RPMI7951 (cell line): Measurements from ENCODE around the gene GMEB2. TPM values are rescaled to one million over a fixed set of nuclear protein-coding genes. Genes with fewer than 3 reads are reported as not detected.
A peak's percentile ranks its signal among the peaks of the same experiment; 100 is the strongest.
"Not testable (repeated sequence)": the region's sequence is repeated elsewhere in the genome, so short reads cannot be mapped to it uniquely, and the experiment has no call there.

Source experiments
- DNase-seq: peaks from one replicate; pipeline ENCODE4 v3.0.0-alpha.2; 2012; ENCODE audit warnings: low read depth
- total RNA-seq: library from RNA; depleted of rRNA; stranded (reverse); fragments of >200 nt; shearing (Covaris generic); gene quantifications from 2 replicates; pipeline ENCODE4 v1.2.3, GENCODE V29; 2014

GMEB2 gene
- total RNA-seq, 1 experiment from 2014 or later = 7.6 TPM

DNA sequence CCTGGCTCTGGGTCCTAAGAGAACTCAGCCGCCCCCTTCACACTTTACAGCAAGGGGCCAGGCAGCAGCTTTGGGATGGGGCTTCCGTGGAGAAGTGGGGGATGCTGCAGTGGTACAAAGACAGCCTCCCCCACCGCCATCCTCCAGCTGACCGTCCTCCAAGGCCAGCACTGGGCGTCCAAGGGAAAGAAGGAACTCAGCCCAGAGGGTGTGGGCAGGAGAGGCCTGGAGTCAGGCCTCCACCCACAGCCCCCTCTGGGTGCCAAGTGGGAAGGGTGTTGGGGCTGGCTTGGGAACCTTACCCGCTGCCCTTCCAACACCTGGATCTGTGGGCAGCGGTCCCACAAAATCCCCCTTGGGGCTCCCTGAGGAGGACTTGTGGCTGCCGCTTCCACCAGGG lies 13.2 kb upstream of the GMEB2 start:
- no peak for DNase-seq

DNA sequence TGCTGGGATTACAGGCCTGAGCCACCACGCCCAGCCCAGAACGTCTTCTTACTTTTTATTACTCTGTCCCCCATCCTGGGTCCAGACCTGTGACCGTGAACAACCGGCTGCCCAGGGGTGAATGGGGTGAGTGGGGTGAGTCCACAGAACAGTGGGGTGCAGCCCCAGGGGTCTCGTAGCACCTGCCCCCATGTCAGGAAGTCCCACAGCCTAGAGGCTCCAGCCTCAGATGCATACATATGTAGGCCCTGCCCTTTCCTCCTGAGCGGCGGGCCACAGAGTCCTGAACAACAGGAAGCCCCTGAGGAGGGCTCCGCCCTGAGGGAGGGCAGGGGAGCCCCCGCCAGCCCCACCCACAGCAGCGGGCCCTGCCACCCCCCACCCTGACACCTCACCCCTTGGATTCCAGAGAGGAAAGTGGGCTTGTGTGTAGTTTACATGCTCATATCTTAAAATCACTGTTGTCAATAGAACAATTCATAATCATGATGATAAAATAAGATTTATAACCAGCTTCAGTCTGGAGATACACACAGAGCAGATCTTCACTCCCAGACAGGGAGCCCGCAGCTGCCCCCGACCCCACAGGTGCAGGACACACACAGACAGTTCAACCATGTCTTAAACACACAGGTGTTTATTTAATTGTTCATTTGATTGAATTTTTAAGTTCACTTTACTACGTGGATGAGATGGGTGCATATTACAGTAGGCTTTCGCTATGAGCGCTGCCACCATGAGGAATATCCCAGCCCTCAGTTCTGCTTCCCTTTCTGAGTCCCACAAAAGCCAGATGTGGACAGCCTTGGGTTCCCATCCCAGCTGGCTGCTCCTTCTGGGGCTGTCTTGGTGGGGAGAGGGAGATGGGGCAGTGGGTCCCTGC lies 12.4 kb upstream of the GMEB2 start:
- DNase-seq = no peak

DNA sequence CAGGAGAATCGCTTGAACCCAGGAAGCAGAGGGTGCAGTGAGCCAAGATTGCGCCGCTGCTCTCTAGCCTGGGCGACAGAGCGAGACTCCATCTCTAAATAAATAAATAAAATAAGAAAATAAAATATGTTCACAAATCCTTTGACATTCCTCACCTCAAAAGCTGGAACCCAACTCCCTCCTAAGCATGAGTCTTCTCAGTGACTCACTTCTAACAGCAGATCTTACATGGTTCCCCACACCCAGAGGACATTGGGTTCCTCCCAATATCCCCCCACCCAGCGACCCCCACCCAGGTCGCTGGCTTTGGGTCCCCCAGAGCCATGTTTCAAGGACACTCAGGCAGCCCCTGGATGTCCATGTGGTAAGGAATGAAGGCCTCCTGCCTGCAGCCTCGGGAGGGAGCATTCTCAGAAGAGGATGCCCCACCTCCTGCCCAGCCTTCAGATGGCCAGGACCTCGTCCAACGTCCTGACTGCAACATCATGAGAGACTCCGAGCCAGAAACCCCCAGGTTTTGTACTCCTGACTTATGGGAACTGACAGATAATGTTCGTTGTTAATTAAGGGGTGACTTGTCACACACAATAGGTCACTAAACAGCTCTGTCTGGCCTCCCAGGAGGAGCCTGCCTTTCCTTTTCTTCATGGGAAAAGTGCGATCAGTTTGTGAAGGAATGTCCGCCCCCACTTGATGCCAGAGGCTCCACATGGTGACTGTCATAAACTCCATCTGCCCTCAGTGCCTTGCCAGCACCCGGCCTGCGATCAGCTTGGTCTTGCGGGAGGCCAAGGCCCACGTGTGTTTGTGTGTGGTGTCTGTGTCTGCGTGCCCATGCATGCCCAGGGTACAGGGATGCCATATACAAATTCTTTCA lies 10.1 kb upstream of the GMEB2 start:
- DNase-seq = no peak

DNA sequence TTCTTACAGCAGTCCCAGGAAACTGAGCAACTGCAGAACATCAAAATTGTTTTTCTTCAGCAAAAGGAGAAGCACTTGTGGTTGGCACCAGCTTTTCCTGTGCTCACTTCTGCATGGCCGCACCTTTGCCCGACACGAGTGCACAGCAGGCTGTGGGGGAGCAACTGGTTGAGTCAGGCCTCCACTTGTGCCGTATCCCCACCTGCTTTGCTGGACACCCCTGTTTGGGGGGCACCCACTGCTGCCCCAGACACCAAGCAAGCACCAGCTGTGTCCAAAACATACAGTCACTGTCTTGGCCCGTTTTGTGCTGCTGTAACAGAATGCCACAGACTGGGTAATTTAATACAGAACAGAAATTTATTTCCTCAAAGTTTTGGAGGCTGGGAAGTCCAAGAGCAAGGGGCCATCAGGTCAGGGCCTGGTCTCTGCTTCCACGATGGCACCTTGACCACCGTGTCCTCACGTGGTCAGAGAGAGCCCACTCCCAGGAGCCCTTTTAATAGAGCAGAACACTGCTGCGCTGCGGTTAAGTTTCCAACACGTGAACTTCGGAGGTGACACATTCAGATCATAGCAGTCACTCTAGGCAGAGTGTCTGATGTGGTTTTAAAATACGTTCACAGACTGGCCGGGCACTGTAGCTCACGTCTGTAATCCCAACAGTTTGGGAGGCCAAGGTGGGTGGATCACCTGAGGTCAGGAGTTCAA lies 8.7 kb upstream of the GMEB2 start:
- no peak for DNase-seq

DNA sequence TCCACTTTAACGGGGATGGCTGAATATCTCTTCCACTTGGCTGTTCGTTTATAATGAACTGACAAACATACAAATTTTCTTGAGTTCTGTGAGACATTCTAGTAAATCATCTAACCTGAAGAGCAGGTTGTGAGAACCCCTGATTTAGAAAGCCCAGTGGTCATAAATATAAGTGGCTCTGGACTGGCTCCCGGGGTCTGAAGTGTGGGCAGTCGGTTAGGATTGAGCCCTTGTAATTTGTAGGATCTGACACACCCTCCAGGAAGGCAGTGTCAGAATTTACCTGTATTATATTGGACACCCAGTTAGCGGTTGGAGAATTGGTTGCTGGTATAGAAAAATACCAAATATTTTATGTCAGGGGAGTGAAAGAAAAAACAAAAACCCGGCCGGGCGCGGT lies 6.8 kb upstream of the GMEB2 start:
- no peak for DNase-seq

DNA sequence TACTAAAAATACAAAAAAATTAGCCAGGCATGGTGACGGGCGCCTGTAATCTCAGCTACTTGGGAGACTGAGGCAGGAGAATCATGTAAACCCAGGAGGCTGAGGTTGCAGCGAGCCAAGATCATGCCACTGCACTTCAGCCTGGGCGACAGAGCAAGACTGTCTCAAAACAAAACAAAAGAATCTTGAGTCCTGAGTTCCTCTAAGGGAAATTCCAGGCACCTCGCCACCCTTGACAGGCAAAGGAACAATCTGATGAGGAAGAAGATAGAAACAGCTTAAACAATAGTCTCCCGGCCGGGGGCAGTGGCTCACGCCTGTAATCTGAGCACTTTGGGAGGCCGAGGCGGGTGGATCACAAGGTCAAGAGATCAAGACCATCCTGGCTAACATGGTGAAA lies 4.5 kb upstream of the GMEB2 start:
- DNase-seq = not testable (repeated sequence)

DNA sequence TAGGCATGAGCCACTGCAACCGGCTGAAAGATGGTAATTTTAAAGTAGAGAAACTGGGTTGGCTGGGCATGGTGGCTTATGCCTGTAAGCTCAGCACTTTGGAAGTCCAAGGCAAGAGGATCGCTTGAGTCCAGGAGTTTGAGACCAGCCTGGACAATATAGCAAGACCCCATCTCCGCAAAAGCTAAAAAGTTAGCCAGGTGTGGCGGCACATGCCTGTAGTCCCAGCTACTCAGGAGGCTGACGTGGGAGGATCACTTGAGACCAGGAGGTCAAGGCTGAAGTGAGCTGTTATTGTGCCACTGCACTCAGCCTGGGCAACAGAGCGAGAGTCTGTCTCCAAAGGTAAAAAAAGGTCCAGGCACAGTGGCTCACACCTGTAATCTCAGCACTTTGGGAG lies 4.1 kb upstream of the GMEB2 start:
- DNase-seq = not testable (repeated sequence)

DNA sequence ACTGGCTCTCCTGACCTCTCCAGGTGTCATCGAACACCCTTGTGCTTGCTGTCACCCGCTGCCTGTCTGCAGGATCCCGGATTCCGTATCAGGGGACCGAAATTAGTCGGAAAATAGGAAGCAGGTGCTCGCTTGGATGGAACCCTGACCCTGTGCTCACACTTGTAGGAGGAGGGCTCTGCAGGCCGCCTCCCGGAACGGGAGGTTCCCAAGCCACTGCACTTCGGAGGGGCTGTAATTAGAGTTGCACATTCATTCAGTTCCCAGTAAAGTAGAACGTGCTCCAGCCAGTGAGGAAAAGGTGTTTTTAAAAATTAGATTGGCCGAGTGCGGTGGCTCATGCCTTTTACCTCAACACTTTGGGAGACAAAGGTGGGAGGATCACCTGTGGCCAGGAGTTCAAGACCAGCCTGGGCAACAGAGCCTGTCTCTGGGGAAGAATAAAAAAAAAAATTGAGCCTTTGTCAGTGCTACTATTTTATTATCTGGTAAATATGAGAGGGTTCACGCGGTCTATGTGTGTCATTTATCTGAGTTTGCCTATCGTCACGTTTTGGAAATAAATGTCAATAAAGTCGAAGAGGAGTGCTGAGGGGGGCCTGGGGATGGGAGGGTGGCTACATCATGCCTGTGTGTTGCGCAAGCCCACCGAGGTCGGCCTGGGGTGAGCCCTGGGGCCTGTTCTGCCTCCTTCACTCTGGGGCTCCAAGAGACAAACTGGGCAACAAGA lies 1.5 kb upstream of the GMEB2 start:
- DNase-seq = peak; percentile 85

DNA sequence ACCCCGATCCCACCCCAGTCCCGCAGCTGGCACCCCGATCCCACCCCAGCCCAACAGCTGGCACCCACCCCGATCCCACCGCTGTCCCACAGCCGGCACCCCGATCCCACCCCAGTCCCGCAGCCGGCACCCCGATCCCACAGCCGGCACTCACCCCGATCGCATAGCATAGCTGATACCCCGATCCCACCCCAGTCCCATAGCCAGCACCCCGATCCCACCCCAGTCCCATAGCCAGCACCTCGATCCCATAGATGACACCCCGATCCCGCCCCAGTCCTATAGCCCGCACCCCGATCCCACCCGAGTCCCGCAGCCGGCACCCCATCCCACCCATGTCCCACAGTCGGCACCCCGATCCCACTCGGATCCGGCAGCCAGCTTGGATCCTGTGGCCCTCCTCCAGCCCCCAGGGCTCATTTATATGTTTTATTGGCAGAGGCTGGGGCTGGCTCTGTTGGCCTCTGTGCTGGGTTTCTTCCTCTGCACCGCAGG lies 897 bp upstream of the GMEB2 start:
- DNase-seq = no peak

DNA sequence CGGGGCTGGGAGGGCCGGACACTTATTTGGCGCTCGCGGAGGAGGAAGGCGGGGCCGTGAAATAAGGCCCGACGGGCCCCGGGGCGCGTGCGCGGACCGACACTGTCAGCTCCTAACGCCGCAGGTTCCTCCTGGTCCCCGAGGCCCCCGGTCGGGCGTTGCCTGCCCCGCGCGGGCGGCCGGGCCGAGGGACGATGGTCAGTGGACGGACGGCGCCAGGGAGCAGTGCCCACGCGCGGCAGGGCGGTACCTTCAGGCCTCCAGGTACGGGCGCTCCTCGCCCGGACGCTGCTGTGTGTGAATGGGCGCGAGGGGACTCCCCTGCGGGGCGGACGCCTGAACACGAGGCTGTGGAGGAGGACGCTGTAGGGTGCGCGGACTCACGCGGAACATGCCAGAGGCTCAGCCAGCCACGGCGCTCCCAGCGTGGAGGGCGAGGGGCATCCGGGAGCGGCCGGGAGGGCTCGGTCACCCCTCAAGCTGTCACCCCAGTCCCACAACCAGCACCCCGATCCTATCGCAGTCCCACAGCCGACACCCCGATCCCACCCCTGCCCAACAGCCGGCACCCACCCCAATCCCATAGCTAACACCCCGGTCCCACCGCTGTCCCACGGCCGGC lies 339 bp upstream of the GMEB2 start:
- DNase-seq = peak; percentile 95

DNA sequence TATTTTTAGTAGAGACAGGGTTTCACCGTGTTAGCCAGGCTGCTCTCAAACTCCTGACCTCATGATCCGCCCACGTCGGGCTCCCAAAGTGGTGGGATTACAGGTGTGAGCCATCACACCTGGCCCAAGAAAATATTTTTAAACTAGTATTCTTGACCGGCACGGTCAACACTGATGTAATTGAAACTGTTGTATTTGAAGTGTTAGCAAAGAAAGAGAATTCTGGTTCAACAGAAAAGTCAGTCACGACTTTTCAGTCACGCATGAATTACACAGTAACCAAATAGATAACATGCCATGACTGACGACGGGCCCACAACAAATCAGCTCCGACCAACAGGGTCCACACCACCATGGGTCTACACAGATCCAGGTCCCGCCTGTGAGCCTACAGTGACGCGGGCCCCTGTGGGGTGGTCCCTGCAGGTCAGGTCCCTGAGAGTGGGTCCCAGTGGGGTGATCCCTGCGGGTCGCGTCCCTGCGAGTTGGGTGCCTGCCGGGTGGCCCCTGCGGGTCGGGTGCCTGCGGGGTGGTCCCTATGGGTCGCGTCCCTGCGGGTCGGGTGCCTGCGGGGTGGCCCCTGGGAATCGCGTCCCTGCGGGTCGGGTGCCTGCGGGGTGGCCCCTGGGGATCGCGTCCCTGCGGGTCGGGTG lies 1.0 kb downstream of the GMEB2 start:
- peak; percentile 74 for DNase-seq

DNA sequence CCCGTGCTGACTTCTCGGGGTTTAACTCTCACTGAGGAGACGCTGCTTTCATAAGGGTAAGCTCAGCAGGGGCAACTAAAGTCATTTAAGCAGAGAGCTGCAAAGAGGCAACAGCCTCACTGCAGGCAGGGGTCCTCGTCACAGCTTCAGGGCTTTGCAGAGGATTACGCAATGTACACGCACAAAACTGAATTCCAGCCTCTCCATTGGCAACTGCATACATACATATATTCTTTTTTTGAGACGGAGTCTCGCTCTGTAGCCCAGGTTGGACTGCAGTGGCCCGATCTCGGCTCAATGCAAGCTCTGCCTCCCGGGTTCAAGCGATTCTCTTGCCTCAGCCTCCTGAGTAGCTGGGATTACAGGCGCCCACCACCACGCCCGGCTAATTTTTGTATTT lies 2.4 kb downstream of the GMEB2 start:
- DNase-seq = peak; percentile 19

DNA sequence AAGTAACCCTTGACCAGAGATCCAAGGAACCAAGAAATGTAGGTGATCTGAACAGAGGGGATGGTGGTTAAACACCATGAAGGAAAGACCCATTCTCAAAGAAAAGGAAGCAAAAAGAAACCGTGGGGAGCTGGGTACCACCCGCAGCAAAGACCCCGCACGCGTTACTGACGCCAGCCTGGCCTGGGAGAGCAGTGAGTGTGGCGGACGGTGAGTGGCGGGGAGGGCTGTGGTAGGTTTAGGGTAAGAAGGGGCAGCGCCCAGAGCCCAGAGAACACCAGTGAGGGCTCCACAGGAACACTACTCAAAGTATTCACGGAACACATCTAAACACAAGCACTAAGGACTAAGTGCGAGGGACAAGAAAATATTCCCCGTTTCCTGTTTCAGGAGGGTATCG lies 4.2 kb downstream of the GMEB2 start:
- DNase-seq = no peak

DNA sequence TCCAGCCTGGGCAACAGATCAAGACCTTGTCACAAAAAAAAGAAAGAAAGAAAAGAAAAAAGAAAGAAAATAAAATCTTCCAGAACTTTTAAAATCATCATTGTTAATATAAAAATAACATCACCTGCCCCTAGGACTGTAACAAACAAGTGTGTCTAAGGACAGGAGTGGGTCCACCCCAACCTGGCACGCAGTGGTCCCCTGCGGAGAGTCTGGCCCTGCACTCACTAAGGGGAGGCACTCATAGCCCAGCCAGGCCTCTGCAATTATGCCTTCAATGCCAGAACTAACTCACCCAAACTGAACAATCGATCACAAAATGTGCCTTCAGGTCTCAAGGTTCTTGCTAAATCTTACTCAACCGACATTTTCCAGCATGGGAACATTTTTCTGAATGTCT lies 4.8 kb downstream of the GMEB2 start:
- no peak for DNase-seq

DNA sequence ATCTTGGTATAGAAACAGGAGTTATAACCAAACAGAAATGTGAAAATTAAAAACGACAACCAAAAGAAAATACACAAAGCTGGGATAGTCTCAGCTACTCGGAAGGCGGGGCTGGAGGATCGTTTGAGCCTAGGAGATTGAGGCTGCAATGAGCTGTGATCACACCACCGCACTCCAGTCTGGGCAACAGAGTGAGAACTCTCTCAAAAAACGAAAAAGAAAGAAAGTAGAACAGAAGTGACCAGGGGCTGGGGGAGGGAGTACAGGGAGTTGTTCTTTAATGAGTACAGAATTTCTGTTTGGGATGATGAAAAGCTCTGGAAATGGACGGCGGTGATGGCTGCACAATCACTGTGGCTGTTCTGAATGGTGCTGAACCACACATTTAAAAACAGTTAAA lies 5.9 kb downstream of the GMEB2 start:
- DNase-seq = no peak

DNA sequence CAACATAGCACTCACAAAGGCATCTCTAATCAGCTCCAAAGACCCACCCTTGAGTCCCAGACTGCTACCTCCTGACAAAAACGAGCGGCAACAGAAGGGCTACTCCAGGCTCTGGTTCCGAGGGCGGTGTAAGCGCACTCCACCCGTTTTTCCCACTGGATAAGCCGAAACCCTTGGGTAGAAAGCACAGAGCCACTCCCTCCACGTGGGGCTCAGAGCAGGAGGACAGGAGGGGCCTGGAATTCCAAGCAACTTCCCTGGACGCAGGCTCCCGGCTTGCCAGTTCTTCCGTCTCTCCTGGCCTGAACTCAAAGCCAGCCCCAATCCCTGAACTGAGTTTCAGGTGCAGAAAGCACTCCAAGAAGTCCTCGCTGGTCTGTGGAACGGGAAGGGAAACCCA lies 7.4 kb downstream of the GMEB2 start:
- no peak for DNase-seq

DNA sequence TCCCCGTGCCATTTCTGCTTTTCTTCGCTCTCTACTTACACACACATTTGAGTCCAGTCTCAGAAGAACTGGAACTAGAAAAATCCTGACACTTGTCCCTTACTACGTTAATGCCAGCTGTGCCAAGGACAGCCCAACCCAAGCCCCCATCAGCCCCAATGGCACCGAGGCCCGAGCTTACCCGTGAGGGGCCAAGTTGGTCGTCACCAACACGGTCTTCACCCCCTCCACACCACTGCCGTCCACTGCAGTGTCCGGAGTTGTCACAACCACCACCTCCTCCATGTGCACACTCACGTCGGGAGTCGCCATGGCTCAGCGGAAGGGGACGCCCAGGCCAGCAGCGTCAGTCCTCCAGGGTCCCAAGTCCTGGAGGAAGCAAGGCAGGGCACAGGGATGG lies 7.8 kb downstream of the GMEB2 start:
- no peak for DNase-seq

DNA sequence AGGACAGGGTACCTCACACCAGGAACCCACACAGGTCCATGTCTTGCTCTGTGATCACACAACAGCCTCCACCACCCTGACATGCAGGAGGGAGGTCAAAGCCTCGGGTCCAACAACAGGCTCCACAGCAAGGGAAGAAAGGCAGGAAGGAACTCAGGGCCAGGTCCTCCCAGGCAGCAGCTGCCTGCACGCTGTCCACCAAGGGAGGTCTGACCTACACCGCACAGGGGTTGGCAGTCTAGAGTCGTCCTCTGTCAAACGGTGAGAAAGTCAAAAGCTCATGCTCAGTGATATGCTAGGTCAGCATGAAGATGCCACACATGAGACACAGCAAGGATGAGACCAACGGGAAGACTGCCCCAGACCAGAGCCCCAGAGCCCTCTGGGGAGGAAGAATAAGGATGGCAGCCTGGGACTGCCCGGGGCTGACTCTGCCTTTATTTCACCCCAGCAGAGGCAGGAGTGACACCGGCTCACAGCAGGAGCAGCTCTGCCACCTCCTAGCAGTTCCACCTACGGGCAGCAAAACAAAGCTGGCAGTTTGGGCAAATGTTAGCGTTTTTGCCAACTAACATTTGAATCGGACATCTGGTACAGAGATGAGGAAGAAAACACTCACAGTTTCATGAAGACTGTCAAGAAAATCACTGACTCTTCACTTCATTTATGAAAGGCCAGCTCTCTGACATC lies 8.5 kb downstream of the GMEB2 start:
- no peak for DNase-seq

DNA sequence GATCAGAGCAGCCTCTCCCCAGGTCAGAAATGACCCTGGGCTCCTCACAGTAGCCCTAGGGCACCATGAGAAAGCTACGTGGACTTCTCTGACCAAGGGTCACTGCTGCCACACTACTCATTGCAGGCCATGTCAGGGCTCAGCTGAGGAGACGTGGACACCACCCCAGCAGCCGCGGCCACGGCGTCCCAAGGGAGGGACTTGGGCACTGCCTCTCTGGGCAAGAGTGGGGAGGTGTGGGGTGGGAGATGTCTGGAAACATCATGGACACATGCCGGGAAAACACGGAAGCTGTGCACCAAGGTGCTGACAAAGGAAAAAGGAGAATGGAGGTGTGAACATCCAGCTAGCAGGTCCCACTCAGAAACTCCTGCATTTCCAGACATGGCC lies 9.0 kb downstream of the GMEB2 start:
- DNase-seq = no peak
